Measurements from ENCODE around the gene ZBTB49.

DNA sequence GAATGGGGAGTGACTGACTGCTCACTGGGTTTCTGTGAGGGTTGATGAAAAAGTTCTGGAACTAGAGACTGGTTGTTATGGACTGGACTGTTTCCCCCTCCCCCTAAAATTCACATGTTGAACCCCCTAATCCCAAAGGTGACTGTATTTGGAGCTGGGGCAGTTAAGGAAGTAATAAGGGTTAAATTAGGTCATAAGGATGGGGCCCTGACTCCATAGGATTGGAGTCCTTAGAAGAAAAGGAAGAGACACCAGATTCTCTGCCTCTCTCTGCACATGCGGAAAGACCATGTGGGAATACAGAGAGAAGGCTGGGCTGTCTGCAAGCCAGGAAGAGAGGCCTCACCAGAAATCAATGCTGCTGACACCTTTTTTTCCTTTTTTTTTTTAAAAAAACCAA, 38.2 kb downstream of the ZBTB49 start:
- TF ChIP-seq EZH2 (IDR thresholded peaks at IDR 0.05; ENCODE audit: borderline replicate concordance, low read depth, low read length, poor library complexity, severe bottlenecking) (no peak), CTCF (conservative IDR thresholded peaks at IDR 0.05; ENCODE audit: low read depth, low read length) (no peak)
